NOMO-1 treated with DMSO at 0.1 percent for 48 hours (cell line): ENCODE results near the gene SWI5.

Source experiments
- DNase-seq: peaks from one replicate; lab custom pipeline; 2025; ENCODE audit not compliant: unreplicated experiment; lab: John Stamatoyannopoulos, UW

The SWI5 gene

GRCh38 chr9:128316421-128316820 lies 40.3 kb downstream of the SWI5 start:
- no peak for DNase-seq

DNA sequence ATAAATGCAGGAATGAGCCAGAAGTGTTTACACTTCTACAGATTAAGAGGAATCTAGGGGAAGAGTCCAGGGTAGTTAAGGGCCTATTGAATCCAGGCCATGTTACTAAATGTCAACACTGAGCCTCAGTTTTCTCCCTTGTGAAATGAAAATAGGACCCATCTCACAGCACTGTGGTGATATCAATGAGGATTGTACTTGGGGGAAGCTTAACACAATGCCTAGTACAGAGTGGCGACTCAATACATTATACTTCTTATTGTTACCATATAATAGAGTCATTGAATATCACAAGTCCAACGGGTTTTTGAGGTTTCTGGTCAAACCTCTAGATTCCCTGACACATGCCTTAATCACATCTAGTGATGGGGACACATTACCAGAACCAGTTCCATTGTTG lies 41.6 kb downstream of the SWI5 start:
- no peak for DNase-seq

- DNase-seq: no peak
Observed at GRCh38 chr9:128321343-128321742, 45.3 kb downstream of the SWI5 start.

DNA sequence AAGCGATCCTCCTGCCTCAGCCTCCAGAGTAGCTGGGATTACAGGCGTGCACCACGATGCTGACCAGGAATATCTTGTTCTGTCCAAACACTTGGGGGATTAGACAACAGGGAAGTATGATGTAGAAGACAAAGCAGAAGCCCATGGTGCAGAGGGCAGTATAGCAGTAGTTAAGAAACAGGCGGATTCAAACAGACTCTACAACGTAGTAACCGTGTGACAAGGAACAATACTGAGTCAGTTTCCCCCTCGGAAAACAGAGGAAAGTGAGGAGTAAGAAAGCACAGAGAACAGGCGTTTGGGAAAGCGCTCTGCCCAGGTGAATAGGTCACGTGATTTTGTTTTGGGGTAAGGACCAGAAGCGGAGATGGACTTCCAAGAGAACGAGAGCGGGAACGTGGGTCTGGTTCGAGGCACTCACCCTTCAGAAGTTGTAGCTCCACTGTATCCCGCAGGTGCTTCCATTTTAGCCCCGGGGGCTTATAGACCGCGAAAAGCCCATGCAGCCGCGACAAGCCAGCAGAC lies 45.9 kb downstream of the SWI5 start:
- no peak for DNase-seq

DNA sequence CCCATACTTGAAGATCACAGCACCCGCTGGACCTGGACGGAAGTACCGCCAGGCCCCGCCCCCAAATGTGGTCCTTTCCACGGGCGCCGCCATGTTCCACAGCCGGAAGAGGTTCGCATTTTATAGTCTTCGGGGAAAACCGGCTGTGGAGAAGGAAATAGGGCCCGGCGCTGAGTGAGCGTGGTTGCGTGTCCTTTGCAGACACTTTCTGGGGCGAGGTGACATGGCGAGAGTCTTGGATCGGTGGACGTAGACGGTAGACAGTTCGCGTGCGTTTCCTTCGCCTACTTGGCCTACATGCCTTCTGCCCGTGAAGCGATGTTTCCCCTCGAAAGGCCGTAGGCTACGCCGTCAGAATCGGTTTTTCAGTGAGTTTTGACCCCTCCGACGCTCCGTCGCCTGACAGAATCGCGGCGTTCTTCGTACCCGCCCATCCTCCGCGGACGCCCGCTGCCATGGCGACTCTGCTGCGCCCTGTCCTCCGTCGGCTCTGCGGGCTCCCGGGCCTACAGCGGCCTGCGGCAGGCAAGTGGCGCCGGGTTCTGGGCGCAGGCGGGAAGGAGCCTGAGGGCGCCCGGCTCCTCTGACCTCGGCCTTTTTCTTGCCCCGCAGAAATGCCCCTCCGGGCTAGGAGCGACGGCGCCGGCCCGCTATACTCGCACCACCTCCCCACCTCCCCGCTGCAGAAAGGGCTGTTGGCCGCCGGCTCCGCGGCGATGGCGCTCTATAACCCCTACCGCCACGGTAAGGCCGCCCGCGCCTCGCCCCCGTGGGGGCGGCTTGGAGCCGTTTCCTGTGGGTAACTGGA lies 46.5 kb downstream of the SWI5 start, which contains the start of the genes COQ4 and TRUB2:
Gene COQ4 (plus strand): TSS at position 436 of the 808 bp plus-strand sequence. CDS start 20 bp downstream, at position 456.
Gene TRUB2 (minus strand): TSS at position 44 of the 808 bp plus-strand sequence. CDS start 39 bp downstream, at position 5.
- peak; percentile 96 for DNase-seq

- peak; percentile 17 for DNase-seq
Observed at GRCh38 chr9:128323212-128323730, 47.2 kb downstream of the SWI5 start.

GRCh38 chr9:128323791-128324190 lies 47.7 kb downstream of the SWI5 start:
- no peak for DNase-seq

DNA sequence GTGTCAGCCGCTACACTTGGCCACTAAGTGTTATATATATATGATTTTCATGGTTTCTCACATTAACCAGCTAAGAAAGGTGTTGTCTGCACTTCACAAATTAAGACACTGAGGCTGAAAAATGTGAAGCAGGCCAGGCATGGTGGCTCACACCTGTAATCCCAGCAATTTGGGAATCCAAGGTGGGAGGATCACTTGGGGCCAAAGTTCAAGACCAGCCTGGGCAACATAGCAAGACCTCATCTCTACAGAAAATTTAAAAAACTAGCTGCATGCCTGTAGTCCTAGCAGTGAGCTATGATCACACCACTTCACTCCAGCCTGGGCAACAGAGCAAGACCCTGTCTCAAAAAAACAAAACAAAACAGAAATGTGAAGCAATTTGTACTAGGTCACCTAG lies 48.3 kb downstream of the SWI5 start:
- DNase-seq: no peak

- DNase-seq: no peak
Observed at GRCh38 chr9:128325629-128326028, 49.6 kb downstream of the SWI5 start.

DNA sequence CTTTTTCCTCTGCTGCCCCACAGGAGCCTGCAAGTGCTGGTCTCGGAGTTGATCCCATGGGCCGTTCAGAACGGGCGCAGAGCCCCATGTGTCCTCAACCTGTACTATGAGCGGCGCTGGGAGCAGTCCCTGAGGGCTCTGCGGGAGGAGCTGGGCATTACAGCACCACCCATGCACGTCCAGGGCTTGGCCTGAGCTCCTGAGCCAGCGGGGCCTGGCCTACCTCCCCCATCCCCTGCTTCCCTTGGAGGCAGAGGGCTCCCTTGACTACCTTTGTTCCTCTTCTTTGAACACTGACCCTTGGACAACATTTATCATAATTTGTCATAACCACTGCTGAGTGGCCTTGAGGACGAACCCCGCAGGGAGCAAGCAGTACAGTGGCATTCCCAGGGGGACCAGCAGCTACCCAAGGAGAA lies 57.4 kb downstream of the SWI5 start:
- DNase-seq: no peak

DNA sequence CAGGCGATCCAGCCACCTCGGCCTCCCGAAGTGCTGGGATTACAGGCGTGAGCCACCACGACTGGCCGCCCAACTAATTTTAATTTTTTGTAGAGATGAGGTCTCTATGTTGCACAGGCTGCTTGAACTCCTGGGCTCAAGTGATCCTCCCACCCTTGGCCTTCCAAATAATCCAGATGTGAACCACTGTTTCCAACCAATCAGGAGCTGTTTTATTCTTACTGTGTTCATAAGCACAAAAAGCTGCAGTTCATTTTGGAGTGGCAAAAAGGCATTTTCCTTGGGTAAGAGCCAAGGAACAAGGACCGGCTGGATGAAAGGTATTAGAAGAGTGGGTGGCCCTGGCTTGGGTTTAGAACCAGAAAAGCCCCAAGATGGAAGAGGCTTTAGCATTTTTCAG lies 59.1 kb downstream of the SWI5 start:
- no peak for DNase-seq

GRCh38 chr9:128335914-128336313 lies 59.8 kb downstream of the SWI5 start:
- DNase-seq: no peak

DNA sequence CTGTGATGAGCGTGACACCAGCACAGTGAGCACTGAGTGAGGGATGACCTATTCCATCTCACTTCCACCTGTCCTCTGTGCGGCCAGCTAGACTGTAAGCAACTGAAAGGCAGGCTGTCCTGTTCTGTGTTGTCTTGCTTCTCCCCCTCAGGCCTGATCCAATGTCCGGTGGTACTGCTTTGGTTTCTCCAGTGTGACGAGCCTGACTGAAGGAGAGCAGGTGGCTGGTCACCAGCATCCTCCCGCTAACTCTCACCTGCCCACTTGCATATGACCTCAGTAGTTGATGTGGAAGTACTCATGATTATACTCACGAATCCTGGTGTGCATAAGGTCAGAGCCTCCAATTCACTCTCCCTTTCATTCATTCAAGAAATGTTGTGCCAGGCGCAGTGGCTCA lies 61.9 kb downstream of the SWI5 start:
- DNase-seq: no peak
